ENCODE data around the gene HADHA.
A peak's percentile ranks its signal among the peaks of the same experiment; 100 is the strongest.

HADHA gene

GRCh38 chr2:26195040-26195984 lies 49.1 kb downstream of the HADHA start:
- no peak overlapping the region for H3K4me3 ChIP-seq (ENCODE audit: low read depth, low read length)
- H3K79me2 ChIP-seq (ENCODE audit: control insufficient read depth, insufficient read depth, low read length, unreplicated experiment), result no peaks in the 10 kb centered on the region
- H2AFZ ChIP-seq (ENCODE audit: low read length, unreplicated experiment), result no peak overlapping the region
- H3K27me3 ChIP-seq (ENCODE audit: insufficient read depth, low read length), result no peaks in the 10 kb centered on the region
- no peaks in the 10 kb centered on the region for H3K4me1 ChIP-seq (ENCODE audit: control insufficient read depth, insufficient read depth, low read length, unreplicated experiment)
- H3K27ac ChIP-seq (ENCODE audit: low read depth, low read length), result no peak overlapping the region
- H3K36me3 ChIP-seq (ENCODE audit: insufficient read depth, low read length), result peaks cover 26% of the 10 kb centered on the region

- no peaks in the 10 kb centered on the region for H3K27me3 ChIP-seq (ENCODE audit: insufficient read depth, low read length)
- no peak overlapping the region for H2AFZ ChIP-seq (ENCODE audit: low read length, unreplicated experiment)
- H3K36me3 ChIP-seq (ENCODE audit: insufficient read depth, low read length), result peaks cover 23% of the 10 kb centered on the region
- H3K79me2 ChIP-seq (ENCODE audit: control insufficient read depth, insufficient read depth, low read length, unreplicated experiment), result no peaks in the 10 kb centered on the region
- no peak overlapping the region for H3K27ac ChIP-seq (ENCODE audit: low read depth, low read length)
- no peak overlapping the region for H3K4me3 ChIP-seq (ENCODE audit: low read depth, low read length)
- no peaks in the 10 kb centered on the region for H3K4me1 ChIP-seq (ENCODE audit: control insufficient read depth, insufficient read depth, low read length, unreplicated experiment)
Measured at GRCh38 chr2:26193578-26194231, 50.7 kb downstream of the HADHA start.

- Histone ChIP-seq H3K4me3 (ENCODE audit: low read depth, low read length) (no peak overlapping the region), H3K27ac (ENCODE audit: low read depth, low read length) (no peak overlapping the region), H3K4me1 (ENCODE audit: control insufficient read depth, insufficient read depth, low read length, unreplicated experiment) (peaks cover 1% of the 10 kb centered on the region), H3K36me3 (ENCODE audit: insufficient read depth, low read length) (peaks cover 11% of the 10 kb centered on the region), H2AFZ (ENCODE audit: low read length, unreplicated experiment) (no peak overlapping the region), H3K79me2 (ENCODE audit: control insufficient read depth, insufficient read depth, low read length, unreplicated experiment) (peaks cover 1% of the 10 kb centered on the region), H3K27me3 (ENCODE audit: insufficient read depth, low read length) (no peaks in the 10 kb centered on the region)
Measured at GRCh38 chr2:26191316-26192159, 52.9 kb downstream of the HADHA start.

- Histone ChIP-seq H3K4me1 (ENCODE audit: control insufficient read depth, insufficient read depth, low read length, unreplicated experiment) (peaks cover 10% of the 10 kb centered on the region), H3K36me3 (ENCODE audit: insufficient read depth, low read length) (peaks cover 10% of the 10 kb centered on the region; the same call in 1 of the 2 replicates), H3K27me3 (ENCODE audit: insufficient read depth, low read length) (no peaks in the 10 kb centered on the region), H3K79me2 (ENCODE audit: control insufficient read depth, insufficient read depth, low read length, unreplicated experiment) (peaks cover 11% of the 10 kb centered on the region), H3K27ac (ENCODE audit: low read depth, low read length) (no peak overlapping the region), H2AFZ (ENCODE audit: low read length, unreplicated experiment) (no peak overlapping the region), H3K4me3 (ENCODE audit: low read depth, low read length) (no peak overlapping the region)
Measured at GRCh38 chr2:26190369-26190768, 54.1 kb downstream of the HADHA start.

- no peak overlapping the region for H3K27ac ChIP-seq (ENCODE audit: low read depth, low read length)
- peaks cover 7% of the 10 kb centered on the region; the same call in 1 of the 2 replicates for H3K36me3 ChIP-seq (ENCODE audit: insufficient read depth, low read length)
- H3K79me2 ChIP-seq (ENCODE audit: control insufficient read depth, insufficient read depth, low read length, unreplicated experiment), result peaks cover 11% of the 10 kb centered on the region
- peaks cover 10% of the 10 kb centered on the region for H3K4me1 ChIP-seq (ENCODE audit: control insufficient read depth, insufficient read depth, low read length, unreplicated experiment)
- H3K27me3 ChIP-seq (ENCODE audit: insufficient read depth, low read length), result no peaks in the 10 kb centered on the region
- no peak overlapping the region for H2AFZ ChIP-seq (ENCODE audit: low read length, unreplicated experiment)
- H3K4me3 ChIP-seq (ENCODE audit: low read depth, low read length), result no peak overlapping the region
Measured at GRCh38 chr2:26189751-26190150, 54.7 kb downstream of the HADHA start.

- Histone ChIP-seq H3K4me3 (ENCODE audit: low read depth, low read length) (no peak overlapping the region), H2AFZ (ENCODE audit: low read length, unreplicated experiment) (no peak overlapping the region), H3K4me1 (ENCODE audit: control insufficient read depth, insufficient read depth, low read length, unreplicated experiment) (peaks cover 10% of the 10 kb centered on the region), H3K79me2 (ENCODE audit: control insufficient read depth, insufficient read depth, low read length, unreplicated experiment) (peaks cover 11% of the 10 kb centered on the region), H3K27me3 (ENCODE audit: insufficient read depth, low read length) (no peaks in the 10 kb centered on the region), H3K36me3 (ENCODE audit: insufficient read depth, low read length) (peaks cover under 1% of the 10 kb centered on the region; the same call in 1 of the 2 replicates), H3K27ac (ENCODE audit: low read depth, low read length) (no peak overlapping the region)
Measured at GRCh38 chr2:26189123-26189522, 55.3 kb downstream of the HADHA start.

- peaks cover 10% of the 10 kb centered on the region for H3K4me1 ChIP-seq (ENCODE audit: control insufficient read depth, insufficient read depth, low read length, unreplicated experiment)
- no peaks in the 10 kb centered on the region for H3K27me3 ChIP-seq (ENCODE audit: insufficient read depth, low read length)
- no peaks in the 10 kb centered on the region for H3K36me3 ChIP-seq (ENCODE audit: insufficient read depth, low read length)
- H3K4me3 ChIP-seq (ENCODE audit: low read depth, low read length), result no peak overlapping the region
- H2AFZ ChIP-seq (ENCODE audit: low read length, unreplicated experiment), result no peak overlapping the region
- no peak overlapping the region for H3K27ac ChIP-seq (ENCODE audit: low read depth, low read length)
- peaks cover 11% of the 10 kb centered on the region for H3K79me2 ChIP-seq (ENCODE audit: control insufficient read depth, insufficient read depth, low read length, unreplicated experiment)
Measured at GRCh38 chr2:26187537-26188104, 56.8 kb downstream of the HADHA start.

- Histone ChIP-seq H3K27me3 (ENCODE audit: insufficient read depth, low read length) (no peaks in the 10 kb centered on the region), H3K79me2 (ENCODE audit: control insufficient read depth, insufficient read depth, low read length, unreplicated experiment) (peaks cover 11% of the 10 kb centered on the region), H3K27ac (ENCODE audit: low read depth, low read length) (no peak overlapping the region), H2AFZ (ENCODE audit: low read length, unreplicated experiment) (no peak overlapping the region), H3K4me1 (ENCODE audit: control insufficient read depth, insufficient read depth, low read length, unreplicated experiment) (peaks cover 10% of the 10 kb centered on the region), H3K4me3 (ENCODE audit: low read depth, low read length) (no peak overlapping the region), H3K36me3 (ENCODE audit: insufficient read depth, low read length) (no peaks in the 10 kb centered on the region)
Measured at GRCh38 chr2:26187114-26187513, 57.3 kb downstream of the HADHA start.

GRCh38 chr2:26185954-26186770 lies 58.3 kb downstream of the HADHA start:
- no peaks in the 10 kb centered on the region for H3K27me3 ChIP-seq (ENCODE audit: insufficient read depth, low read length)
- no peak overlapping the region for H2AFZ ChIP-seq (ENCODE audit: low read length, unreplicated experiment)
- H3K79me2 ChIP-seq (ENCODE audit: control insufficient read depth, insufficient read depth, low read length, unreplicated experiment), result peaks cover 11% of the 10 kb centered on the region
- H3K4me3 ChIP-seq (ENCODE audit: low read depth, low read length), result peak overlapping the region; percentile 95
- H3K4me1 ChIP-seq (ENCODE audit: control insufficient read depth, insufficient read depth, low read length, unreplicated experiment), result peaks cover 10% of the 10 kb centered on the region
- H3K27ac ChIP-seq (ENCODE audit: low read depth, low read length), result no peak overlapping the region
- H3K36me3 ChIP-seq (ENCODE audit: insufficient read depth, low read length), result no peaks in the 10 kb centered on the region

Data from ACC112 (cell line).